Ovary (tissue), 9 donors: ENCODE results near the gene CCNG1. TPM values are rescaled to one million over a fixed set of nuclear protein-coding genes. Genes with fewer than 3 reads are reported as not detected.
"Not testable (repeated sequence)": the region's sequence is repeated elsewhere in the genome, so short reads cannot be mapped to it uniquely, and the experiment has no call there.

Experiments used
- DNase-seq, 5 donors: peaks; one replicate each; pipeline ENCODE4 v3.0.0-alpha.2; 2019 to 2020
- H3K27ac ChIP-seq, 2 donors: fragments of 200-600 bp; one replicate each; pipeline versions ENCODE4 v1.5.1 to v1.8.0; 2019 to 2022
- H3K27me3 ChIP-seq: fragments of 200-600 bp; one replicate; pipeline ENCODE4 v1.8.0; 2022
- H3K36me3 ChIP-seq: fragments of 200-600 bp; sonication (generic); one replicate; pipeline ENCODE4 v1.5.1; 2019
- H3K4me1 ChIP-seq: one replicate; pipeline ENCODE4 v1.8.1; 2013; ENCODE audit warnings: mild to moderate bottlenecking, moderate library complexity; ENCODE audit not compliant: insufficient read depth
- H3K4me3 ChIP-seq: fragments of 200-600 bp; sonication (generic); one replicate; pipeline ENCODE4 v1.5.1; 2017
- H3K9me3 ChIP-seq, 2 donors: fragments of 200-600 bp in 1 of 2; sonication (generic) in 1 of 2; one replicate each; pipeline versions ENCODE4 v1.5.1 to v1.8.1; 2013 to 2019; ENCODE audit warnings: mild to moderate bottlenecking in 1 of 2, moderate library complexity in 1 of 2
- EP300 ChIP-seq: sonication (generic); formaldehyde crosslinking; IDR thresholded peaks from one replicate; pipeline ENCODE4 v1.6.1; 2017; ENCODE audit warnings: antibody characterized with exemption
- POLR2A ChIP-seq: fragments of 450-650 bp; IDR thresholded peaks from one replicate; pipeline ENCODE4 v1.6.1; 2017; ENCODE audit warnings: antibody characterized with exemption, mild to moderate bottlenecking, moderate library complexity
- WGBS, 3 donors: extraction: QIAGEN DNeasy Blood & Tissue Kit in 1 of 3; methylation state at CpG; one replicate each; pipeline versions ENCODE4 v1.1.5 to v1.1.7; 2013 to 2017; 5-methylcytosine and 5-hydroxymethylcytosine counted together
- intact Hi-C, 4 donors: fragments of 100-400 bp; cut with DNase I; formaldehyde crosslinking; loops; one replicate each; pipeline versions ENCODE4 v1.11.0 to v1.15.1; 2022 to 2023
- polyA plus RNA-seq, 2 donors: library from polyadenylated mRNA; stranded (reverse); fragments of 200-250 nt in 1 of 2; fragments of 350-450 nt in 1 of 2; fragmentation: Illumina TruSeq in 1 of 2; extraction: RNeasy Lipid Tissue Mini Kit (QIAGEN cat#74804) in 1 of 2; gene quantifications; one replicate each; pipeline ENCODE4 v1.2.3, GENCODE V29; 2013 to 2014
- total RNA-seq, 7 donors: library from RNA; depleted of rRNA in 2 of 7; stranded (reverse); fragments of >200 nt in 2 of 7; fragmentation: NEBNext Ultra II Directional in 3 of 7; extraction: Animal tissue kit (Norgen Biotek cat#: 25700) in 3 of 7; gene quantifications; one replicate each; pipeline versions ENCODE4 v1.1.0 to v1.2.4, GENCODE V29; 2016 to 2023
- TF ChIP-seq, protein P1 (sequence below), 3 donors: fragments of 450-650 bp in 2 of 3; fragments of 200-600 bp in 1 of 3; IDR thresholded peaks; one replicate each; pipeline versions ENCODE4 v1.5.1 to v1.8.0; 2016 to 2022; ENCODE audit warnings: antibody characterized with exemption in 3 of 3, mild to moderate bottlenecking in 1 of 3
- donor health status: DM: no; HTN: no; CAD: no; lungs with moderate emphysema.
- donor health status: DM: no; HTN: no; CAD: no.
- donor health status: Bipolar disorder and iron deficiency.
- donor health status: DM: yes; HTN: yes; CAD: no.
- donor health status: DM: no; HTN: no; CAD: no.
- donor health status: DM: yes; HTN: yes; CAD: no.

CCNG1 gene
- total and polyA plus RNA-seq, 9 donors = 155 to 250 (median 187) TPM

DNA sequence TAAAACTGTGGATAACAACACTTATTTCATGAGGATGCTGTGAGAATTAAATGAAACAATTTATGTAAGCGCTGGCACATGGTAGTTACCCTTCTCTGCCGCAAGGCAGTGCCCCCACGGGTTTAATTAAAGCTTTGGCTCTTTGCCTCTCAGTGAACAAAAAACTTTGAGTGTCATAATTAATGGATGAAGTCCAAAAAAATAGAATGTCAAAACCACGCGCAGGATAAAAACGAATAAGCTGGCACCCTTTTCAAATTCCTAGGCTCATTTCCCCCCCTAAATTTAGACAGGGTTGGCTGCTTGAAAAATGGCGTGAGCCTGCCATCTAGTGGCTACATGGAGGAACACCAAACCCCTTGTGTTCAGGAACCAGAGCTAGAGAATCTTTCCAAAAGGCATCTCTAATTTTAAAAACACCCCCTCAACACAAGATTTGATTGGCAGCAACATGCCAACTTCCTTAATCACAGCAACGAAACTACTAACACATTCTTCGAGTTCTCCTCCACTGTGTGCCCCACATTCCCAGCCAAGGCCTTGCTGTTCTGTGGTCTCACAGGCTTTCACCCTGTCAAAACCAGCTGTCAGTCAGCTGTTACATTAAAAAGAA, 29.0 kb upstream of the CCNG1 start:
- H3K36me3 ChIP-seq = no peaks in the 10 kb centered on the region
- TF ChIP-seq EP300 (no peak), POLR2A (no peak)
- TF ChIP-seq, protein P1, sequence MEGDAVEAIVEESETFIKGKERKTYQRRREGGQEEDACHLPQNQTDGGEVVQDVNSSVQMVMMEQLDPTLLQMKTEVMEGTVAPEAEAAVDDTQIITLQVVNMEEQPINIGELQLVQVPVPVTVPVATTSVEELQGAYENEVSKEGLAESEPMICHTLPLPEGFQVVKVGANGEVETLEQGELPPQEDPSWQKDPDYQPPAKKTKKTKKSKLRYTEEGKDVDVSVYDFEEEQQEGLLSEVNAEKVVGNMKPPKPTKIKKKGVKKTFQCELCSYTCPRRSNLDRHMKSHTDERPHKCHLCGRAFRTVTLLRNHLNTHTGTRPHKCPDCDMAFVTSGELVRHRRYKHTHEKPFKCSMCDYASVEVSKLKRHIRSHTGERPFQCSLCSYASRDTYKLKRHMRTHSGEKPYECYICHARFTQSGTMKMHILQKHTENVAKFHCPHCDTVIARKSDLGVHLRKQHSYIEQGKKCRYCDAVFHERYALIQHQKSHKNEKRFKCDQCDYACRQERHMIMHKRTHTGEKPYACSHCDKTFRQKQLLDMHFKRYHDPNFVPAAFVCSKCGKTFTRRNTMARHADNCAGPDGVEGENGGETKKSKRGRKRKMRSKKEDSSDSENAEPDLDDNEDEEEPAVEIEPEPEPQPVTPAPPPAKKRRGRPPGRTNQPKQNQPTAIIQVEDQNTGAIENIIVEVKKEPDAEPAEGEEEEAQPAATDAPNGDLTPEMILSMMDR (IDR thresholded peaks at IDR 0.05) = peak; percentile 68 to 85 (median 74)
- no peaks in the 10 kb centered on the region for H3K4me1 ChIP-seq
- no peak overlapping the region for H3K27ac ChIP-seq
- 4 to 5% (median 4%) methylated on average over 9 of the region's 9 CpGs for WGBS, 3 donors
- no peaks in the 10 kb centered on the region for H3K9me3 ChIP-seq
- H3K27me3 ChIP-seq = no peaks in the 10 kb centered on the region
- intact Hi-C loops = loop anchor here in 1 of 4 donors (5.0 kb wide), 1 partner anchor 571 kb away; no protein-coding TSS in a partner anchor
- H3K4me3 ChIP-seq = no peak overlapping the region
- peak; percentile 58 to 76 (median 69) for DNase-seq

DNA sequence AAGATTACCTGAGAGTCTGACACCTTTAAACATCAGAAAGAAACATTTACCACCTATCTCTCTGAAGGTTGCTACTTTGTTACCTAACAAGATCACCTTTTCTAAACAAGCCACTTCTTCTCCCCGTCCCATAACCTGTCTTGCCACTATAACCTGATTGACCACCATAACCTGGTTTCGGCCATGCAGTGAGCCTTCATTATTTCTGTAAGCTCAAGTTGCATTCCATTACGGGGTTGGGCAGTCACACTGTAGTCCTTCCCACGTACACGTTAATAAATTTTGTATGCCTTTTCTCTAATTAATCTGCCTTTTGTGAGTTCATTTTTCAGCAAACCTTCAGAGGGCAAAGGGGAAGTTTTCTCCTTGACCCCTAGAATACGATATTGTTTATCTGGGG, 28.0 kb upstream of the CCNG1 start:
- H3K4me3 ChIP-seq = no peak overlapping the region
- no peaks in the 10 kb centered on the region for H3K36me3 ChIP-seq
- no peak for TF ChIP-seq EP300
- TF ChIP-seq, protein P1 (IDR thresholded peaks at IDR 0.05) = no peak
- no peak for TF ChIP-seq POLR2A
- no peaks in the 10 kb centered on the region for H3K27me3 ChIP-seq
- H3K9me3 ChIP-seq = no peaks in the 10 kb centered on the region
- no peak overlapping the region for H3K27ac ChIP-seq
- 61 to 64% (median 62%) methylated on average over 6 of the region's 6 CpGs for WGBS, 3 donors
- H3K4me1 ChIP-seq = no peaks in the 10 kb centered on the region
- DNase-seq = no peak
- intact Hi-C loops = loop anchor here in 1 of 4 donors (5.0 kb wide), 1 partner anchor 572 kb away; no protein-coding TSS in a partner anchor

DNA sequence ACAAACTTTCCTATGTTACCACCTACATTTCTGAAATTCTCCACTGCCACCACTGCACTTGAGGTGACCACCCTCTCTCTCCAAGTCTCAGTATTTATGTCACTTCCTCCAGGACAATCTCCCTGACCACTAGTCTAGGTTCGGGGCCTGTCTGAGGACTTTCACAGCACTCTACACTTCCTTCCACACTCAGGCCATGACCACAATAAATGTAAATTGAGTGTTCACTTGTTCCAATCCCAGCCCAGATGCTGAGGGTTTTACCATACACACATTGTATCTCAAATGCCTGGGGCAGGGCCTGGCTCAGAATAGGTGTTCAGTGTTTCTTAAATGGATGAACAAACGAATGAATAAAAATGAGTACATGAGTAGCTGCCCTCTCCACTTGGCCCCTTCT, 26.9 kb upstream of the CCNG1 start:
- Histone ChIP-seq H3K36me3 (no peaks in the 10 kb centered on the region), H3K27me3 (no peaks in the 10 kb centered on the region), H3K9me3 (no peaks in the 10 kb centered on the region), H3K4me1 (no peaks in the 10 kb centered on the region), H3K4me3 (no peak overlapping the region), H3K27ac (no peak overlapping the region)
- TF ChIP-seq EP300 (no peak), POLR2A (no peak)
- TF ChIP-seq, protein P1 (IDR thresholded peaks at IDR 0.05) = no peak
- no peak for DNase-seq
- WGBS, 3 donors = 75 to 89% (median 76%) methylated on average over 2 of the region's 2 CpGs
- intact Hi-C loops = no loop called here

DNA sequence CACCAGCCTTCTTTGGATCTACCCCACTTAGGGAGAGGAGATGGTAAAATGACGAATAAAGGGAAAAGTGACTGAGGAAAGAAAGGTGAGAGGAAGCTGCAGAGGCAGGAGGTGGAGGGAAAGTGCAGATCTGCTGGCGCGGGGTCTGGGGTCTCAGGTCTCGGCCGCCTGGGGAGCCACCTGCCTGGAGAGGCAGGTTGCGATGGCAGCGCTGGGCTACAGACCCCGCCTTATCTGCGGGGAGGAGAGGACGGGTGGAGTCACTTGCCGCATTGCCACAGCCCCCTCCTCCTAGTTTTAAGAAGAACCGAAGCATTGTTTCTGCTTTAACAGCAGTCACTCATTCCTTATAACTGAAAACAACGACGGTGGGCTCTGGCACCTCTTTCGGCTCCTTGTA, 21.7 kb upstream of the CCNG1 start:
- H3K4me3 ChIP-seq, intact Hi-C loops, H3K27me3 ChIP-seq, H3K9me3 ChIP-seq, H3K36me3 ChIP-seq, H3K4me1 ChIP-seq, H3K27ac ChIP-seq, DNase-seq: not testable (repeated sequence)
- 20 to 32% (median 30%) methylated on average over 15 of the region's 15 CpGs for WGBS, 3 donors

DNA sequence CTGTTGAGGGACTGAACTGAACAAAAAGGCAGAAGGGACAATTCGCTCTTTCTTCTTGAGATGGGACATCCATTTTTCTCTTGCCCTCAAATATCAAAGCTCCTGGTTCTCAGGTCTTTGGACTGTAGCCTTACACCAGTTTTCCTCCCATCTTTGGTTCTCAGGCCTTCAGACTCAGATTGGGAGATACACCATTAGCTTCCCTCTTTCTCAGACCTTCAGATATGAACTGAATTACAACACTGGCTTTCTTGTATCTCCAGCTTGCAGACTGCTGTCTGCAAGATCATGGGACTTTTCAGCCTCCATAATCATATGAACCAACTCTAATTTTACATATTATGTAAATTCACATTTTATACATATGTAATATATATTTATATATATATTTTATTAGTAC, 12.6 kb upstream of the CCNG1 start:
- no peak overlapping the region for H3K4me3 ChIP-seq
- H3K36me3 ChIP-seq = no peaks in the 10 kb centered on the region
- no peaks in the 10 kb centered on the region for H3K4me1 ChIP-seq
- WGBS, 3 donors = 94 to 100% (median 97%) methylated on average over 1 of the region's 1 CpG
- TF ChIP-seq POLR2A (no peak), EP300 (no peak)
- TF ChIP-seq, protein P1 (IDR thresholded peaks at IDR 0.05) = no peak
- no peaks in the 10 kb centered on the region for H3K9me3 ChIP-seq
- intact Hi-C loops = no loop called here
- no peaks in the 10 kb centered on the region for H3K27me3 ChIP-seq
- H3K27ac ChIP-seq = no peak overlapping the region
- no peak for DNase-seq

DNA sequence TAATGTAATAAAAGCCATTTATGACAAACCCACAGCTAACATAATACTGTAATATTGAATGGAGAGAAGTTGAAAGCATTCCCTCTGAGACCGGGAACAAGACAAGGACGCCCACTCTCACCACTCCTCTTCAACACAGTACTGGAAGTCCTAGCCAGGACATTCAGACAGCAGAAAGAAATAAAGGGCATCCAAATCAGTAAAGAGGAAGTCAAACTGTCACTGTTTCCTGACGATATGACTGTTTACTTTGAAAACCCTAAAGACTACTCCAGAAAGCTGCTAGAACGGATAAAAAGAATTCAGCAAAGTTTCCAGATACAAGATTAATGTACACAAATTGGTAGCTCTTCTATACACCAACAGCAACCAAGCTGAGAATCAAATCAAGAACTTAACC, 11.3 kb upstream of the CCNG1 start:
- H3K9me3 ChIP-seq, H3K27ac ChIP-seq, intact Hi-C loops, H3K36me3 ChIP-seq, H3K27me3 ChIP-seq, H3K4me1 ChIP-seq, H3K4me3 ChIP-seq, DNase-seq: not testable (repeated sequence)
- WGBS, 3 donors = 62 to 73% (median 68%) methylated on average over 4 of the region's 4 CpGs
